ENCODE measurements around the gene ZDHHC14. TPM values are rescaled to one million over a fixed set of nuclear protein-coding genes. Genes with fewer than 3 reads are reported as not detected.
A peak's percentile ranks its signal among the peaks of the same experiment; 100 is the strongest.

Gene ZDHHC14
- total and polyA plus RNA-seq, 3 donors from 2014 or later, result 28.5 to 74.9 (median 67.9) TPM

DNA sequence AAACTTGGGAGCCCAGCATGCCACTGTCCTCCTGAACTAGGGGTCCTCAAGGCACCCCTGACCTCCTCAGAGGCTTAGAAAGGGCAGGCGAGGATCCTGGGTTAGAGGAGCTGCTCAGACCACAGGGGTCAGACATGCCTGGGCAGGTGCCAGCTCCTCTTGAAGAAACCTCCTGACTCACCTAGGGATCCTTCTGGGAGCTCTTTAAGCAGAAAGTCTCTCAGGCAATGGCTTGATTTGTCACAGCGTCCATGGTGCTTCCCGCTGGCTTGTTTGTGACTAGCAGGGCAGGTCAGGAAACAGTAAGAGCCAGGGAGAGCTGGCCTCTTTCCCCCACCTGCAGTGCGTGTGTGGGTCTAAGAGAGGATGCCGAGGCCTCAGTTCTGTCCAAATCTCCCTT, 267.6 kb downstream of the ZDHHC14 start:
- H3K4me1 ChIP-seq, result no peaks in the 10 kb centered on the region
- no peak for DNase-seq
- WGBS, 2 donors, result 87 to 90% methylated on average over 5 of the region's 5 CpGs
- intact Hi-C loops (cut with DNase I; ENCODE audit: low total_unique reads), result no loop called here
- H3K36me3 ChIP-seq (ENCODE audit: low read depth, missing control alignments), result no peaks in the 10 kb centered on the region
- no peaks in the 10 kb centered on the region for H3K9me3 ChIP-seq
- no peak for TF ChIP-seq POLR2A (IDR thresholded peaks at IDR 0.05)
- TF ChIP-seq, protein P1, sequence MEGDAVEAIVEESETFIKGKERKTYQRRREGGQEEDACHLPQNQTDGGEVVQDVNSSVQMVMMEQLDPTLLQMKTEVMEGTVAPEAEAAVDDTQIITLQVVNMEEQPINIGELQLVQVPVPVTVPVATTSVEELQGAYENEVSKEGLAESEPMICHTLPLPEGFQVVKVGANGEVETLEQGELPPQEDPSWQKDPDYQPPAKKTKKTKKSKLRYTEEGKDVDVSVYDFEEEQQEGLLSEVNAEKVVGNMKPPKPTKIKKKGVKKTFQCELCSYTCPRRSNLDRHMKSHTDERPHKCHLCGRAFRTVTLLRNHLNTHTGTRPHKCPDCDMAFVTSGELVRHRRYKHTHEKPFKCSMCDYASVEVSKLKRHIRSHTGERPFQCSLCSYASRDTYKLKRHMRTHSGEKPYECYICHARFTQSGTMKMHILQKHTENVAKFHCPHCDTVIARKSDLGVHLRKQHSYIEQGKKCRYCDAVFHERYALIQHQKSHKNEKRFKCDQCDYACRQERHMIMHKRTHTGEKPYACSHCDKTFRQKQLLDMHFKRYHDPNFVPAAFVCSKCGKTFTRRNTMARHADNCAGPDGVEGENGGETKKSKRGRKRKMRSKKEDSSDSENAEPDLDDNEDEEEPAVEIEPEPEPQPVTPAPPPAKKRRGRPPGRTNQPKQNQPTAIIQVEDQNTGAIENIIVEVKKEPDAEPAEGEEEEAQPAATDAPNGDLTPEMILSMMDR (IDR thresholded peaks at IDR 0.05), result no peak
- H3K27me3 ChIP-seq, result no peaks in the 10 kb centered on the region
- no peak overlapping the region for H3K4me3 ChIP-seq
- no peak overlapping the region for H3K27ac ChIP-seq

DNA sequence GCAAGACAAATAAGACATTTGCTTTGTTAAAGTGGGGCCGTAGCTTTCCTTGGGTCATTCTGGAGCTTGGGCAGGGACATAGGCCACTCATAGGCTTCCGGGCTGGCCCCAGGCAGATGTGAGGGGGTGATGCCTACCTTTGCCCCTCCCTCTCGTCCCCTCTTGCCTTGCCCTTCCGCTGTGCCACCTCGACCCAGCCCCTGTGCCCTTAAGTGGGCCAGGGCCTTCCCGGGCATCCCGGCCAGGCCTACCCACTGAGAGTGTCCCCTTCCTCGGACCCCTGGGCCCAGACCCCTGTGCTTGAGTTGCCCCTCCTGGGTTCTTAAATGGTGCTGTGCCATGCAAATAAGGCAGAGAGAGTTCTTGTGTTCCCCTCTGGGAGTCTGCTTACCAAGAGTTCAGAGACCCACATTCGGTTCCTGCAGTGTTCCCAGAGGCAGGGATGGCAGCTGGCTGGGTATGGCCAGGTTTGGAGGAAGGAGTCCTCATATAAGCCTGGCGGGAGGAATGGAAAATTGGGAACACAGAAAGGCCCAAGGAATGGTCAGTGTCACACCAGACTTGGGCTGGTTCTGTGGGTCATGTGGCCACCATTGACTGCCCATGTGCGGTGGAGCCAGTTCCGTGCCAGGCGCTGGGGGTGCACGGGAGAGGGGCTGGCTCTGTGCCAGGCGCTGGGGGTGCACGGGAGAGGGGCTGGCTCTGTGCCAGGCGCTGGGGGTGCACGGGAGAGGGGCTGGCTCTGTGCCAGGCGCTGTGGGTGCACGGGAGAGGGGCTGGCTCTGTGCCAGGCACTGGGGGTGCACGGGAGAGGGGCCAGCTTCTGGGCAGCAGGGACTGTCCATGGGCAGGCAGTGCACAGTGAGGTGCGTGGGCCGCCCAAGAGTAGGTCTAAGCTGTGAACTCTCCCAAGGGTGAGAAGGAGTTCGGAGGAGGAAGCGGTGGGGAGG, 268.6 kb downstream of the ZDHHC14 start:
- Histone ChIP-seq H3K9me3 (no peaks in the 10 kb centered on the region), H3K4me1 (no peaks in the 10 kb centered on the region), H3K27ac (no peak overlapping the region), H3K4me3 (no peak overlapping the region), H3K27me3 (no peaks in the 10 kb centered on the region), H3K36me3 (ENCODE audit: low read depth, missing control alignments) (no peaks in the 10 kb centered on the region)
- TF ChIP-seq POLR2A (IDR thresholded peaks at IDR 0.05), result no peak
- TF ChIP-seq, protein P1 (IDR thresholded peaks at IDR 0.05), result no peak
- intact Hi-C loops (cut with DNase I; ENCODE audit: low total_unique reads), result no loop called here
- WGBS, 2 donors, result 62 to 73% methylated on average over 21 to 25 of the region's 25 CpGs
- DNase-seq, result no peak

DNA sequence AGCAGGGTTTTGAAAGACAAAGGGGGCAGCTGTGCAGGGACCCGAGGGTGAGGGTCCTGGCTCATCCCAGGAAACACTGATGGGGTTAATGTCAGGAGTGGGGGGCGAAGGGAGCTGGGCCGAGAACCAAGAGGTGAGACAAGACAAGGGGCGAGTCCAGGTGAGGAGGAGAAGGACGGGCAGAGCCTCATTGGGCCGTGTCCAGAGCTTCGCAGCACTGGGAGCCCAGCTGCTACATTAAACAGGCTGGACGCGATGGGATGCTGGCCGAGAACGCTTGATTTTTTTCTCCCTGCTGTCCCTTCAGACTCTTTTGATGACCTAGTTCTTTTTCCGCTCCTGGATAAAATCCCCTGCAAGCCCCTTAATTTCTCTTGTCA, 269.3 kb downstream of the ZDHHC14 start:
- intact Hi-C loops (cut with DNase I; ENCODE audit: low total_unique reads), result no loop called here
- TF ChIP-seq POLR2A (IDR thresholded peaks at IDR 0.05), result no peak
- TF ChIP-seq, protein P1 (IDR thresholded peaks at IDR 0.05), result no peak
- Histone ChIP-seq H3K27me3 (no peaks in the 10 kb centered on the region), H3K4me3 (no peak overlapping the region), H3K4me1 (no peaks in the 10 kb centered on the region), H3K27ac (no peak overlapping the region), H3K36me3 (ENCODE audit: low read depth, missing control alignments) (no peaks in the 10 kb centered on the region), H3K9me3 (no peaks in the 10 kb centered on the region)
- DNase-seq, result peak; percentile 70
- WGBS, 2 donors, result 55 to 57% methylated on average over 12 of the region's 12 CpGs

DNA sequence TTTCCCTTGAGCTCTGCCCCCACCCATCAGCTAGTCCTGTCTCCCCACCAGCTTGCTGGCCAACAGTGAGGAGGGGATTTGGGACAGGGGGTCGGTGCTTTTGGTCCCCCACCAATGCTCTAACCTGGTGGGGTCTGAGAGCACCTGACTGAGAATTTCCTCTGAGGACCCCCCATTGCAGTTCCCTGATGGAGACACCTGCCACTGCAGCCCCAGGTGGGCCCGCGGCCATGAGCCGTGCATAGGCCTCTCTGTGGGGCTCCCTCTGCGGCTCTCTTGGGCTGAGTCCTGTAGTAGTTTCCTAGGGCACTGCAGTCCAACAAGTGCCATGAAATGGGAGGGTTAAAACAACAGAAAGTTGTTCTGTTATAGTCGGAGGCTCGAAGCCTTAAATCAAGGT, 269.8 kb downstream of the ZDHHC14 start:
- H3K27me3 ChIP-seq, result no peaks in the 10 kb centered on the region
- H3K36me3 ChIP-seq (ENCODE audit: low read depth, missing control alignments), result no peaks in the 10 kb centered on the region
- no peak for TF ChIP-seq POLR2A (IDR thresholded peaks at IDR 0.05)
- TF ChIP-seq, protein P1 (IDR thresholded peaks at IDR 0.05), result no peak
- DNase-seq, result no peak
- no peak overlapping the region for H3K27ac ChIP-seq
- no peaks in the 10 kb centered on the region for H3K4me1 ChIP-seq
- no peak overlapping the region for H3K4me3 ChIP-seq
- 85 to 97% methylated on average over 6 to 7 of the region's 7 CpGs for whole genome bisulfite sequencing, 2 donors
- intact Hi-C loops (cut with DNase I; ENCODE audit: low total_unique reads), result no loop called here
- no peaks in the 10 kb centered on the region for H3K9me3 ChIP-seq
